Activated effector memory CD4-positive, alpha-beta T cell treated with anti-CD3 and anti-CD28 coated beads, Interleukin-2, amount 50 U/mL, for 16 hours (primary cell): ENCODE measurements around the gene ARHGAP24.
"Not testable (repeated sequence)": the region's sequence is repeated elsewhere in the genome, so short reads cannot be mapped to it uniquely, and the experiment has no call there.

Source experiments
- DNase-seq: peaks from one replicate; pipeline ENCODE4 v3.0.0-alpha.2; 2020

Gene ARHGAP24

GRCh38 chr4:85970535-85970934 is 495.6 kb downstream of the ARHGAP24 start:
- no peak for DNase-seq

GRCh38 chr4:85979276-85979675 is 504.3 kb downstream of the ARHGAP24 start:
- DNase-seq = no peak

DNA sequence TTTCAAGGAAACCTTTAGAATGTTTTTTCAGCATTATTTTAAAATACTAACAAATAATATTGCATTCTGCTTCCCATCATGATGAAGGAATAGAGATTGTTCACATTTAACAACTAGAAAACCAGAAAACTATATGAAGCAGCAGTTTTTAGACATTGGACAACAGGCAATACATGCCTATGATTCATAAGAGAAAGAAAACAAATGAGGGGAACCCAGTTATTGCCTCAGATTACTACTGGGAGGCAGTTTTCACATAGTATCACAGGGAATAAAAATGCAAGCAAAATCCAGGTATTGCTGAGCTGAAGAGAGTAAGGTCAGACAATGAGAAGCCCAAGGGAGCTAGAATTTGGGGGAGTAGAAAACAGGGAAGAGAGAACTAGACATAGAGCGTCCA is 511.3 kb downstream of the ARHGAP24 start:
- no peak for DNase-seq

- no peak for DNase-seq
Observed at GRCh38 chr4:85993641-85994040, 518.7 kb downstream of the ARHGAP24 start.

DNA sequence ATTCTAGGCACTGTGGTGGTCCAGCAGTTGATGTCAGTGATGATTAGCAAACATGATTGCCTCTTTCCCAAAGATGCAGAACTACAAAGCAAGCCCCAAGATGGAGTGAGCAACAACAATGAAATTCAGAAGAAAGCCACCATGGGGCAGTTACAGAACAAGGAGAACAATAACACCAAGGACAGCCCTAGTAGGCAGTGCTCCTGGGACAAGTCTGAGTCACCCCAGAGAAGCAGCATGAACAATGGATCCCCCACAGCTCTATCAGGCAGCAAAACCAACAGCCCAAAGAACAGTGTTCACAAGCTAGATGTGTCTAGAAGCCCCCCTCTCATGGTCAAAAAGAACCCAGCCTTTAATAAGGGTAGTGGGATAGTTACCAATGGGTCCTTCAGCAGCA is 519.6 kb downstream of the ARHGAP24 start:
- no peak for DNase-seq

DNA sequence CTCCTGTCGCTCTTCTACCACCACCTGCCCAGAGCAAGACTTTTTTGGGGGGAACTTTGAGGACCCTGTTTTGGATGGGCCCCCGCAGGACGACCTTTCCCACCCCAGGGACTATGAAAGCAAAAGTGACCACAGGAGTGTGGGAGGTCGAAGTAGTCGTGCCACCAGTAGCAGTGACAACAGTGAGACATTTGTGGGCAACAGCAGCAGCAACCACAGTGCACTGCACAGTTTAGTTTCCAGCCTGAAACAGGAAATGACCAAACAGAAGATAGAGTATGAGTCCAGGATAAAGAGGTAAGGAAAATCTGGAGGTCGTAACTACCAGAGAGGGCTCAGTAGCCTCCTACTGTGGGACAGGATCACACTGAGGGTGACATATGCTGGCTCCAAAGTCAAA is 520.4 kb downstream of the ARHGAP24 start:
- no peak for DNase-seq

GRCh38 chr4:86001591-86001990 is 526.6 kb downstream of the ARHGAP24 start:
- DNase-seq = no peak

- DNase-seq = no peak
Observed at GRCh38 chr4:86004030-86004429, 529.1 kb downstream of the ARHGAP24 start.

GRCh38 chr4:86006057-86006456 is 531.1 kb downstream of the ARHGAP24 start:
- no peak for DNase-seq

- no peak for DNase-seq
Observed at GRCh38 chr4:86007042-86007441, 532.1 kb downstream of the ARHGAP24 start.

DNA sequence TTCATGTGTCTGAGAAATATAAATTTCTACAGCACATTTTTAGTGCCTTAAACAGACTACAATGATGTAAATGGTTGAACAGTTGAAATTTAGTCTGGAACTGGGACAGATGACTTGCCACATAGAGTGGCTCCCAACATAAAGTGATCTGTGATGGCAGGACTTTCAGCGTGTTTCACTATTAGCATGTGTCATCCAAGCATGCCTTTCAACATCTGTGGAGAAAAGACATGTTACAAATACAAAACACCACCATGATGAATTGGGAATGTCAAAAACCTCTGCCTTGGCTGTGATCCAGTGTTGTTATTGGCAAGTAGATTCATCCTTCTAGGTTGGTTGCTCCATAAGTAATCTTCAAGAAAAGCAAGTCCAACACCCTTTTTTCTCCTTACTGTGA is 536.2 kb downstream of the ARHGAP24 start:
- DNase-seq = no peak

GRCh38 chr4:86013621-86014020 is 538.7 kb downstream of the ARHGAP24 start:
- DNase-seq = no peak

DNA sequence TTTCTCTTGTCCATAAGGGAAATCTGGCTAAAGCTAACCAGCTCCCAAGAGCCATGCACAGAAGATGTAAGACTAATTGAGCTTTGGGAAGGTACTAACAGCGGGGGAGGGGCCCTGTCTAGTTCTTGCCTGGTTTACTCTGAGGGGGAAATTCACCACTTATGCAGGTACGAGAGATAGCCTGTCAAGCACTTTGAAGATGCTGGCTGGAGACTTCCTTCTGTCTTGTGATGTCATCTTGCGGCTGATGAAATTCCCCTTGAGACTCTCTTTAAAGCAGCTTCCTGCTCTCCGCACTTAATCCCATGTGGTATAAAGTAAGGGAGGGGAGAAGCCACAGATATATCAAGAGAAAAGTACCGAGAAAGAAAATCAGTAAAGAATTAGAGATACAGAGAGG is 539.6 kb downstream of the ARHGAP24 start:
- no peak for DNase-seq

GRCh38 chr4:86015412-86016350 is 540.7 kb downstream of the ARHGAP24 start:
- DNase-seq = no peak

DNA sequence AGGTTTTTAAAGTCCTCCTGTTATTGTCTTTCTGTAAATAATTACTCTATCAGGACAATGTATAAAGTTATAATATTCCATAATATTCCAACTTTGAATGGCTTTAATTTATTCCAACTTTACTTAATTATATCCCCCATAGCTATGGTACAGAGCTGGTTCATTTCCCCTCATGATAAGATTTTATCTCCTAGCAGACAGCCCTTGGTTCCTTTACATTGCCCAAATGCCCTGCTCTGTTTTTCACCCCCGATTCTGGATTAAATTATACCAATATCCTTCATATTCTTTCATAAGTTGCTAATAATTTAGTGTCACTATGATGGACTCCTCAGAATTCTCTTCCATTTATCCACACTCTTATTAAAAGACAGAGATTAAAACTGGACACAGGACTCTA is 544.4 kb downstream of the ARHGAP24 start:
- DNase-seq = no peak

DNA sequence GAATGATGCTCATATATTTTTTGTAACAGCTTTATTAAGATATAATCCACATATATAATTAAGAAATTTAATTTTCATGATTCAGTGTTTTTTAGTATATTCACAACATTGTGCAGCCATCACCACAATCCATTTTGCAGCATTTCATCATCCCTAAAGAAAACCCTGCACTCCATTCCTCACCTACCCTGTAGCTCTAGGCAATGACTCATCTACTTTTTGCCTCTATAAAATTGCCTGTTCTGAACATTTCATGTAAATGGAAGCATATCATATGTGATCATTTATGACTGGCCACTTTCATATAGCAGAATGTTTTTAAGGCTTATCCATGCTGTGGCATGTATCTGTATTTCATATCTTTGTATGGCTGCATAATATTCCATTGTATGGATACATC is 545.0 kb downstream of the ARHGAP24 start:
- DNase-seq = no peak

GRCh38 chr4:86021671-86022070 is 546.7 kb downstream of the ARHGAP24 start:
- DNase-seq = not testable (repeated sequence)

- no peak for DNase-seq
Observed at GRCh38 chr4:86026720-86027119, 551.8 kb downstream of the ARHGAP24 start.

DNA sequence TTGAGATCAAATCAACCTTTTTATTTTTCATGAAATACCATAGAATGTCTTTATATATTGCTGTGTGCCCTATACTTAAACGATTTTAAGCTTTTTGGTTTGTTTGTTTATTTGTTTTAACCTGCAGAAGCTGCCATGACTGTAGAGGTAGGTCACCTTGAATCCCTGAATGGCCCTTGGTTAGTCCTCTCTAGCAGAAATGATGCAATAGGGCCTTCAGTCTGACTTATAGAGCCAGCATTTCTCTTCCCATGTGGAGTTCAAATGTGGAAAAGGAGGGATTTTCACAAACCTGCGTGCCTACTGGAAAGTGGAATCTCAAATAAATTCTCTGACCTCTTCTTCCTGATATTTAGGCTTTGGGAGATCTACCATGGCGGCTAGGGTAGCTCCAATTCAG is 557.0 kb downstream of the ARHGAP24 start:
- DNase-seq = no peak

DNA sequence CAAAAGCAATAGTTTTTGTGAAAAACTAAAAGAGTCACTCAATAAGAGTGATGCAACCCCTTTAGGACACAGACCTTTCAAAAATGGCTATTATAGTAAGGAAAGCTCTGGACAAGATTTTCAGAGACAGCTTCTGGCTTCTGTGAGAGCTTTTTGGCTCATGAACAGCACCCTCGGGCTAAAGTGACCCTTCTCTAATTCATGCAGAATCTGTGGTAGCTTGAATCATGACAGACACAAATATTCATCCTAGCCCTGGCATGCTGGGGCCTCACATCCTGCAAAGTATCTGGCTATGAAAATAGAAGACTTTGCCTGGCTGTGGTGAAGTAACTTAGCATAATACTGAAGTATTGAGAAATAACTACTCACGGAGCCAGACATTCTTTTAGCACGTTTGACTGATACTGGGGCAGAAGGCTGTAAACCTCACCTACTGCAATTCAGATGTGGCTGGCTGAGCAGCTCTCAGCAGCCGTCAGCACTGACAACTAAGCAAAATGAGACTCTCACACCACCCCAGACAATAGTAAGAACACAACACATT is 557.6 kb downstream of the ARHGAP24 start:
- no peak for DNase-seq

- DNase-seq = no peak
Observed at GRCh38 chr4:86033171-86033570, 558.2 kb downstream of the ARHGAP24 start.

- no peak for DNase-seq
Observed at GRCh38 chr4:86034616-86035015, 559.7 kb downstream of the ARHGAP24 start.

DNA sequence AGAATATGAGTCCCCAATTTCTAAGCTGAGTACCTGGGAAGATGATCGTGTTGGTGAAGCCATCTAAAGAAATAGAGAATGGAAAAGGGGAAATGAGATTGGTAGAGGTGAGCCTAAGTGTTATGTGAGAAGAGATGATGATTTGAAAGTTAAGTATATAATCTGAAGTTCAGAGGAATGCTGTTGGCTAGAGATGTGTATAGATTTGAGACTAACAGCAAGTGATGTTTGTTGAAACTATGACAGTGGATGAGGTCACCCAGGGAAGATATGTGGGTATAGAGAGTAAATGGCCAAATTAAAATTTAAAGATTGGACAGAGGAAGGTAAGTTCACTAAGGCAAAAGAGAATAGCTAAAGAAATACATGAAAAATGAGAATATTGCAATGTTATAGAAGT is 560.7 kb downstream of the ARHGAP24 start:
- no peak for DNase-seq

DNA sequence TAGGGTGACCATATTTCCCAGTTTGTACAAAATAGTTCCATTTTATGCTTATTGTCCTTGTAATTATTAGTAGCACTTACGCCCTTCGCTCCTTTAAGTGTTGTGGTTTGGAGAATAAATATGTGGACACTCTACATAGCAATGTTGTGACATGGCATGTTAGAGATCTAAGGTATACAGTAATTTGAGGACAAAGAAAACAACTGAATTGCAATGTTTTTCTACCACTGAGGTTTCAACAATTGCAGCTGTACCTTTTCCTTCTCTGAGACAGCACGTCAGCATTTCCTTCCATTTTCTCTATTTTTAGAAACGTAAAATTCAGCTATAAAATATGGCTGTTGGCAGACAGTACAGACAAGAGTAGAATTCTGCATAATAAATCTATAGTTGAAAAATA is 561.8 kb downstream of the ARHGAP24 start:
- DNase-seq = no peak

GRCh38 chr4:86038037-86038436 is 563.1 kb downstream of the ARHGAP24 start:
- no peak for DNase-seq
